A673 (cell line): ENCODE measurements around the gene FLNC.

Experiments used
- CTCF ChIP-seq: fragments of 300-800, 200-600 bp; sonication (generic); conservative IDR thresholded peaks from 2 replicates; pipeline ENCODE4 v1.5.1; 2017; ENCODE audit warnings: low read depth, mild to moderate bottlenecking, antibody characterized with exemption, low read length, moderate library complexity, mixed read lengths
- EZH2 ChIP-seq: fragments of 200-600 bp; sonication (generic); IDR thresholded peaks from 2 replicates; pipeline ENCODE4 v1.6.1; 2017; ENCODE audit warnings: borderline replicate concordance, low read depth, mild to moderate bottlenecking, mixed read lengths, antibody characterized with exemption, low read length; ENCODE audit not compliant: poor library complexity, severe bottlenecking

- TF ChIP-seq CTCF (no peak), EZH2 (no peak)
These were observed 2.1 kb upstream of the FLNC start for GRCh38 chr7:128827971-128828711.
